GM12891 (cell line): ENCODE results near the gene KLK13.

Experiments used
- PAX5 ChIP-seq: IDR thresholded peaks from 2 replicates; pipeline ENCODE4 v1.6.1; 2011; ENCODE audit warnings: low read length, moderate library complexity, mild to moderate bottlenecking; ENCODE audit not compliant: insufficient read depth, severe bottlenecking
- POLR2A ChIP-seq: IDR thresholded peaks from 2 replicates; pipeline ENCODE4 v1.6.1; 2011; ENCODE audit warnings: low read depth, low read length, control low read depth
- POLR2AphosphoS5 ChIP-seq: IDR thresholded peaks from 2 replicates; pipeline ENCODE4 v1.6.1; 2011; ENCODE audit warnings: low read depth, low read length, control low read depth
- SPI1 ChIP-seq: IDR thresholded peaks from 2 replicates; pipeline ENCODE4 v1.6.1; 2011; ENCODE audit warnings: low read depth, low read length, control low read depth

GRCh38 chr19:51100601-51101000, 35.7 kb upstream of the KLK13 start:
- TF ChIP-seq POLR2A (no peak), PAX5 (no peak), POLR2AphosphoS5 (no peak), SPI1 (no peak)
